ENCODE results near the gene CD40.

GRCh38 chr20:46144432-46145025, 26.4 kb downstream of the CD40 start:
- TF ChIP-seq ELK1 (IDR thresholded peaks at IDR 0.05; ENCODE audit: borderline replicate concordance, low read depth, low read length) (no peak), CTCF (conservative IDR thresholded peaks at IDR 0.05; ENCODE audit: low read depth, low read length) (no peak)

Measured in IMR-90 (cell line).